BE2C (cell line): ENCODE data around the gene ZNF385B.

Experiments used
- DNase-seq: peaks from one replicate; pipeline ENCODE4 v3.0.0-alpha.2; 2020
- H3K27me3 ChIP-seq: fragments of 250-450 bp; sonication (Bioruptor Pico); 2 replicates; pipeline ENCODE4 v1.5.1; 2020; ENCODE audit warnings: mild to moderate bottlenecking
- H3K36me3 ChIP-seq: fragments of 250-450 bp; sonication (Bioruptor Pico); 2 replicates; pipeline ENCODE4 v1.5.1; 2020; ENCODE audit warnings: mild to moderate bottlenecking
- H3K4me1 ChIP-seq: fragments of 250-450 bp; sonication (Bioruptor Pico); 2 replicates; pipeline ENCODE4 v1.5.1; 2020
- H3K4me3 ChIP-seq: 2 replicates; pipeline ENCODE4 v1.5.1; 2011; ENCODE audit warnings: low read depth, low read length
- H3K9me3 ChIP-seq: fragments of 250-450 bp; sonication (Bioruptor Pico); 2 replicates; pipeline ENCODE4 v1.5.1; 2020
- TF ChIP-seq, protein P1 (sequence below): IDR thresholded peaks from 2 replicates; pipeline ENCODE4 v1.5.1; 2012; ENCODE audit warnings: mild to moderate bottlenecking, low read depth, low read length

ZNF385B gene

DNA sequence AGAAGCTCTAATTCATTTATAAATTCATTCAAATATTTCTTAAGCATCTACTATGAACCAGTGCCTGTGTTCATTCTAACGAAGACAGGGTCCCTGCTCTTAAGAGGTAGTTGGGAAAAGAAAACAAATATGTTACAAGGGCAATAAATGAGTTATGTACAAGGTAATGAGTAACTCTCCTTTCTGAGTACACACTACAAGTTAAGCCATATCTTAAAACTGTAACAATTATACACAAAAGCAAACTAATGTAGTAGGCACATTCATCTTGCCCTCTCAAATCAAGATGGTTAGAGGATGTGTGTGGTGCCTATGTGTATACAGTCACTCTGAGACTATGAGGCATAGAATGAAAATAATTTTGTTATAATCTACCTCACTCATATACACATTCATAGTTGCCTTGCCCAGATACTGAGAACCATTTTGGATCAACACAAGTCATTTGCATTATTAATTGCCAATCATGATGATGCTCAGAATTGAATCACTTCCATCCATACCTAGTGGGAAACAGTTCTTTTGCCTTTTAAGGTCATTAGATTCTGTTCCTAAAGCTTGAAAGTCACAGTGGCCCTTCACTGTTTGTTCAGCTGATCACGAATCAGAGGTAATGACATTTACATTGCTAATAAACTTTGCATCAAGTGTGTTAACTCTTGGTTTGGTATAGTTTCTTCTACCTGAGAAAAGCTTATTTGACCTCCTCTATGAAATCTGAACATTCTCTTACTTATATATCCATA, 283.1 kb downstream of the ZNF385B start:
- no peak overlapping the region for H3K4me3 ChIP-seq
- H3K4me1 ChIP-seq: no peaks in the 10 kb centered on the region
- TF ChIP-seq, protein P1, sequence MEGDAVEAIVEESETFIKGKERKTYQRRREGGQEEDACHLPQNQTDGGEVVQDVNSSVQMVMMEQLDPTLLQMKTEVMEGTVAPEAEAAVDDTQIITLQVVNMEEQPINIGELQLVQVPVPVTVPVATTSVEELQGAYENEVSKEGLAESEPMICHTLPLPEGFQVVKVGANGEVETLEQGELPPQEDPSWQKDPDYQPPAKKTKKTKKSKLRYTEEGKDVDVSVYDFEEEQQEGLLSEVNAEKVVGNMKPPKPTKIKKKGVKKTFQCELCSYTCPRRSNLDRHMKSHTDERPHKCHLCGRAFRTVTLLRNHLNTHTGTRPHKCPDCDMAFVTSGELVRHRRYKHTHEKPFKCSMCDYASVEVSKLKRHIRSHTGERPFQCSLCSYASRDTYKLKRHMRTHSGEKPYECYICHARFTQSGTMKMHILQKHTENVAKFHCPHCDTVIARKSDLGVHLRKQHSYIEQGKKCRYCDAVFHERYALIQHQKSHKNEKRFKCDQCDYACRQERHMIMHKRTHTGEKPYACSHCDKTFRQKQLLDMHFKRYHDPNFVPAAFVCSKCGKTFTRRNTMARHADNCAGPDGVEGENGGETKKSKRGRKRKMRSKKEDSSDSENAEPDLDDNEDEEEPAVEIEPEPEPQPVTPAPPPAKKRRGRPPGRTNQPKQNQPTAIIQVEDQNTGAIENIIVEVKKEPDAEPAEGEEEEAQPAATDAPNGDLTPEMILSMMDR: no peak
- no peaks in the 10 kb centered on the region for H3K9me3 ChIP-seq
- H3K36me3 ChIP-seq: no peaks in the 10 kb centered on the region
- DNase-seq: no peak
- H3K27me3 ChIP-seq: no peaks in the 10 kb centered on the region

DNA sequence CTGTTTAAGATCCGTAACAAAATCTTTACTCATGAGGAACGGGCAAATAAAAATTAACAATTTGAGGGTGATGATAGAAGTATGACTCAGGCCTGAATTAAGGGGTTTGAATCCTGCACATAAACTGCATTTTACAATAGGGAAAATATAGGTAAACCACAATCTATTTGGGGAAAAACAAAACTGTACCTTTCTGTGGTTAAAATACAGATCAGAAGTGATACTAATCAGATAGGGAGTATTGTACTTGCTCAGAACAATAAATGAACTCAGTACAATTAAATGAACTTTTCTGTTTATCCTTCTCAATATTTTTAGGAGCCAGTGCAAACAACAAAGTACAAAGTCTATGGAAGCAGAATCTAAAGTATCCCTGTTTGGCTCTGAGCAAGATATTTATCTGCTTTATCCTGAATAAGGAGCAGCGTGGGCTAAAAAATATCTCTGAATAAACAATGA, 287.3 kb downstream of the ZNF385B start:
- H3K9me3 ChIP-seq: no peaks in the 10 kb centered on the region
- H3K4me3 ChIP-seq: no peak overlapping the region

DNA sequence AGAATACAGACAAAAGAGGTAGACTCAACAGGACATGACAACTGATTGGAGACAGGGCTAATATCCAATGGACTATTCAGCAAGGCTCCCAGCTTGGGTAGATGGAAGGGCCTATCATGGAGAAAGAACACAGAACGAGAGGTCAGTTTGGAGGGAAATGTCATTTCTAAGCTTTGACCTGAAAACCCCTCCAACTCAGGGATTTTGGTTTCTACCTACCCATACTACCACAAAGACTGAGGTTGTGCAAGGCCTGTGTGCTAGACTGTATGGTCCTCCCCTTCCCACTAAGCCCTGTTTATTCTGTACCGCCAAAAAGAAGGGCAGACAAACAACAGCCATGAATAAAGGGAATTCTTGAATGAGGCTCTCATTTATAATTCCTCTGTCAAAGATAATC, 288.9 kb downstream of the ZNF385B start:
- Histone ChIP-seq H3K4me1 (no peaks in the 10 kb centered on the region), H3K36me3 (no peaks in the 10 kb centered on the region), H3K27me3 (no peaks in the 10 kb centered on the region), H3K4me3 (no peak overlapping the region), H3K9me3 (no peaks in the 10 kb centered on the region)
- TF ChIP-seq, protein P1: no peak
- no peak for DNase-seq

More for the DNA sequence above, 287.3 kb downstream of the ZNF385B start:
- TF ChIP-seq, protein P1: no peak
- no peak for DNase-seq
- Histone ChIP-seq H3K27me3 (no peaks in the 10 kb centered on the region), H3K4me1 (no peaks in the 10 kb centered on the region), H3K36me3 (no peaks in the 10 kb centered on the region)

DNA sequence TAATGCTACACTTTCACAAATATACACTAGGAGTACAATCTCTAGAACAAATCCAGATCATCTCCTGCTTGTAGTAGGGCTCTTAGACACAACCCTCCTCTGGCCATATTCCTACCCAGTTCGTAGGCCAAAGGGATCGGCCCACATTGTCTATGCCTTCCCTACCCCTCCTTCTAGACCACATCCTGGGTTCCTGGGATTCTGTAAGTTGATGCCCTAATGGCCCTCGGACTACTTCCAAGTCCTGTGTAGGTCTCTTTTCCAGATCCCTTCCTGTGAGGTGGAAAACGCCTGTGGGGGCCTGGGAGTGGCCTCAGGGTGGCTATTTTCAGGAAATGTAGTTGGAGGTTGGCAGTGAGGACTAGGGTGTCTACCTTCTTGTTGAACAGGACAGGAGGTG, 289.7 kb downstream of the ZNF385B start:
- TF ChIP-seq, protein P1: no peak
- DNase-seq: no peak
- H3K4me1 ChIP-seq: no peaks in the 10 kb centered on the region

DNA sequence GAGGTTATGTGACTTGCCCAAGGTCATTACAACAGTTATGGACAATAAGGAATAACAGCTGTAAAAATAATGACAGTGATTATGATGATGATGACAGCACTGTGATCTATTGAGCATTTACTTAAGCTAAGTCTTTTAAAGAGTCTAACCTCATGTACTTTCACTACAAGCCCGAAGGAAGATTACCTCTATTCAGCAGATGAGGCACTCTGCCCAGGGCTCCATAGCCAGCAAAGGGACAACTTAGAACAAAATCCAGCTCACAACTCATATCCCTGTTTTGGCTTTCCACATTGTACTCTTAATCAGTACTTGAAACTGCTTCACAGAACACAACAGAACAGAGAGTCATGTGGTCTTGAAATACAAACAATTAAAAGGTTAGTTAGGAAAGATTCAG, 290.2 kb downstream of the ZNF385B start:
- no peaks in the 10 kb centered on the region for H3K4me1 ChIP-seq
- no peaks in the 10 kb centered on the region for H3K36me3 ChIP-seq
- no peak overlapping the region for H3K4me3 ChIP-seq
- no peaks in the 10 kb centered on the region for H3K27me3 ChIP-seq
- no peak for DNase-seq
- TF ChIP-seq, protein P1: no peak
- H3K9me3 ChIP-seq: no peaks in the 10 kb centered on the region

More for the DNA sequence above, 289.7 kb downstream of the ZNF385B start:
- Histone ChIP-seq H3K36me3 (no peaks in the 10 kb centered on the region), H3K4me3 (no peak overlapping the region), H3K9me3 (no peaks in the 10 kb centered on the region), H3K27me3 (no peaks in the 10 kb centered on the region)

DNA sequence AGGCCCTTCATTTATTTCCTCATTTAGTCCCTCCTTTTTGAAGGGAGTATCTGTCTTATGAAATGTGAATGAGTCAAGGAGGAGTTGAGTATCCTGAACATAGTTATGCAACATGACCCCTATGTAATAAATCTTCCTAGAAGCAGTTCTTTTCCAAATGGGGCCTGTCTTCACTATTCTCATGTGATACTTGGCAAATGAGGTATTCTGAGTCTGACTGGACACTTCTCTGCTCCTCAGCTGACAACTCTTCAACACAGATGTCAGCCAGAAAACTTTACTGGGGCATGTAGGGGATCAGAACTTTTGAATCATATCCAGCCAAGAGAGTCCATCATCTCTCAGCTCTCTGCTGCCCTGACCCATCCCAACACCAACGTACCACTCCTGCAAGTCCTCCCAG, 291.6 kb downstream of the ZNF385B start:
- no peaks in the 10 kb centered on the region for H3K36me3 ChIP-seq
- no peaks in the 10 kb centered on the region for H3K9me3 ChIP-seq
- H3K27me3 ChIP-seq: no peaks in the 10 kb centered on the region
- no peak overlapping the region for H3K4me3 ChIP-seq
- H3K4me1 ChIP-seq: no peaks in the 10 kb centered on the region
- no peak for DNase-seq
- TF ChIP-seq, protein P1: no peak
